Stimulated activated CD8-positive, alpha-beta memory T cell treated with anti-CD3 and anti-CD28 coated beads, Interleukin-15, amount 100 ng/mL, for 48 hours (primary cell): Measurements from ENCODE around the gene CRYGS.
"Not testable (repeated sequence)": the region's sequence is repeated elsewhere in the genome, so short reads cannot be mapped to it uniquely, and the experiment has no call there.

Source experiments
- DNase-seq, 2 donors: peaks; one replicate each; pipeline ENCODE4 v3.0.0-alpha.2; 2020; ENCODE audit warnings: low read depth in 2 of 2

CRYGS gene

DNA sequence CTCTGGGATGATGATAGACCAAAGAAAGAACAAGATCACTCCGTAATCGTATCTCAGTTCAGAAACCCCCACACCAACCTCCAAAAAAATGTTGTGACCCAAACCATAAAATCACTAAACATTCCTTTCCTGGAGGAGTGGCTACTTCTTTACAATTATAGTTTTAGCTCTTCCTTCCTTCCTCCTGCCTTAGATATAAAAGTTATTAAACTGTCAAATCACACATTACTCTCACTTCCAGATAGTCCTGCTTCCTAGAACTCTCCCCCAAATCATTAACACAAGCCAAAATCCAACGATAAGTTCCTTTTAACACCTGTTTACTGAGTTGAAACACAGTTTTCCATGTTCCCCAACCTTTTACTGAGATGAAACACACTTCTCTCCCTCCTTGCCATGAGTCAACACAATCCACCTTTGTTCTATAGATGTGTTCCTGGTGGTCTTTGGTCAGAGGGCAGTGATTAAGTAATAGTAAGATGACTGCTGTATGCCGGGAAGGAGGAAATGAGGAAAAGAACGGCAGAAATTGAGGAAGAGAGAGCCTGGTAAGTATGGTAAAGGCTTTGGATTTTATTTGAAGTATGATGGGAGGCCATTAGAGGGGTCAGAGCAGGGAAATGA lies 8.3 kb upstream of the CRYGS start:
- no peak for DNase-seq

- DNase-seq: no peak
These were observed 7.2 kb upstream of the CRYGS start for GRCh38 chr3:186551387-186551786.

DNA sequence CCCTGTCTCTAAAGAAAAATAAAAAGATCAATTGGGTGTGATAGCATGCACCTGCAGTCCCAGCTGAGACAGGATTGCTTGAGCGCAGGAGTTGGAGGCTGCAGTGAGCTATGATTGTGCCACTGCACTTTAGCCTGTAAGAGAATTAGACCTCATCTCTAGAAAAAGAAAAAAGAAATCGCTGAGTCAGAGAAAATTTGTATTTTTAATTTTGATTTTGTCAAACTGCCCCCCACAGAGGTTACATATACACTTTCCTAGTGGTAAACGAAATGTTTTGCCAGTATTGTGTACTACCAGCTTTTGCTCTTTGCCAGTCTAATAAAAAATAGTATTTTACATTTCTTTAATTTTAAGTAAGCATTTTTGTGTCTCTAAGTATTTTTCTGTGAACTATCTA lies 5.3 kb upstream of the CRYGS start:
- DNase-seq: no peak

GRCh38 chr3:186540835-186541226 lies 3.3 kb downstream of the CRYGS start:
- no peak for DNase-seq

DNA sequence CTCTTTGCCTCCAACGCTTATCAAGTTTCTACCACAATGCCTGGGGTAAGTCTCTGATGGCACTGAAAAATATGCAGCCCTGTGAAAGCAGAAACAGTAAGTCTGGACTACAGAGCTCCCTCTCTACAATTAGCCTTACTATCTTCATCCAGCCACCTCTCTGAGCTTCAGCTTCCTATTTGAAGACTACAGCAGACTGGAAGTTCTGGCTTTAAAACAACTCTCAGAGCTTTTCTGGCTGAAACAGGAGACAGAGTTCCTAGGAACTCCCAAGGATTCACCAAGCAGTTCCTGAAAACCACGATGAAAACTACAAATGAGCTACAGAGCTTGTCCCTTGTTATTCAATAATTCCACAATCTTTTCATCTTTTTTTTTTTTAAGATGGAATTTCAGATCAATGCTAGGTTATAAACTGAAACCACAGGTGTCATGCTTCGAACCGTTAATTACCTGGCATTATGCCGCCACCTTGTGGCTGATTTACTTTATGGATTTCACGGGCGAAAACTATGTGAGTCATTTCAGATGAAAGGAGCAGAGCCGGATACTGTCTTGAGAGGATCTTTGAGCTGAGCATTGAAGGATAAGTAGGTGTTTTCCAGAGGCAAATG lies 3.9 kb downstream of the CRYGS start:
- peak; percentile 62 to 66 for DNase-seq

GRCh38 chr3:186538779-186539178 lies 5.4 kb downstream of the CRYGS start:
- DNase-seq: no peak

DNA sequence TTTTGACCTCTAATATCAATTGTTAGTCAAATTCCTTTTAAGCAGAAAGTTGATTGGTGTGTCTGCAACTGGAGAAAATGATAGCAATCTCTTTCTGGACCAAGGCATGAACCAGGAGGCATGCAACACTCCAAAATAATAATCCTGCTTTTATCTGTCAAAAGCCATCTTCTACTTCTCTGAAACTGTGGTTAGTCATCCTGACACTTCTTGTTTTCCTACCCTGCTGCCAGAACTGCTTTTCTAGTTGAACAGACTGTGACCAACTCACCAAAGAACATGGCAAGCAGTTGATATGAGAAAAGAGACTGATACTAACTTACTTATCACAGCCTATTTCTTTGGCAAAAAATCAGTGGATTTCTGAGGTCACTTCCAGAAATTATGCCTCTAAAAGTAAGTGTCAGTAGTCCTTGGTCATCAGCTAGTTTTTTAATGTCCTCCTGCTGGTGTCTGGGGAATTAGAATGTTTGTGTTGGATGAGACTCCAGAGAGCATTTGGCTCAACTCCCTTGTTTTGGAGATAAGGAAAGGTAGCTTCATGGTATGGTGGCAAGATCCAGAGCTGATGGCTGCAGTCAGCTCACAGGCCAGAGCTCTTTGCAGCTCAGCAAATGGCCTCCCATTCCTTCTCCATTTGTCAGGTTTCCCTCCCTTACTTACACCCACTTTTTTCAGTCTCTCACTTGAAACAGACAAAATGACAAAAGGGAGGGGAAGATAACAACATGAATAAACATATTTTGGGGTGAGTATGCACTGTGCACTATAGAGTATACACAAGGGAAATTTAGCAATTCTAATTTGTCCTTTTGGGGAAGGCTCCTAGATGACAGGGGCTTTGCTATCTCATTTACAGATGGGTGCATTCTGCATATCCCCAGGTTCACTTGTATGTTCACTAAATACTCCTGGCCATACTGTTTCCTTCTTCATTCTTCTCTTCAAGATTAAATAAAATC lies 7.0 kb downstream of the CRYGS start:
- DNase-seq: no peak

DNA sequence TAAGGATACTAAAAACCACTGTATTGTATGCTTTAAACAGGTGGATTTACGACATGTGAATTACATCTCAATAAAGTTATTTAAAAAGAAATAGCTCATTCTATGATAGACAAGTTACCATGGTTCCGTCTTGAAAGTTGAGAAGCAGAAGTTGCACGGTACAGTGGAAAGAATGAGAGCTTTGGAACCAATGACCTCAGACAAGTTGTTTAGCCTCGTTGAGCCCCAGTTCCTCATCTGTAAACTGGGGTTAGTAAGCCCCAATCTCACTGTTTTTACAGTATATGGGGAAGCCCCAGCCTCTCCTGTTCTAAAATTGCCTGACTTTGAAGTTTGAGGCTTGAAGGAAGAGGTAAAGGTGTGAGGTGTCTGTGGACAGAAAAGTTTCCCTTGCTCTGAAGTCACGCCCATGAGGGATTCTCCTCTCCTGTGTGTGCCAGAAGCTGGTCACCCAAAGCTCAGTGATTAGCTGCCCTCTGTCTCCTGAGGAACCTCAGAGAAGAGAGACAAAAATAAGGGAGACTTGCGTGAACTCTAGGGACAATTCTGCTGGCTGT lies 10.0 kb downstream of the CRYGS start:
- DNase-seq: peak in 1 of 2 donors; percentile 42

GRCh38 chr3:186532598-186533072 lies 11.5 kb downstream of the CRYGS start:
- DNase-seq: no peak

GRCh38 chr3:186531694-186532093 lies 12.5 kb downstream of the CRYGS start:
- not testable (repeated sequence) for DNase-seq

- DNase-seq: no peak
These were observed 13.8 kb downstream of the CRYGS start for GRCh38 chr3:186530415-186530814.

- DNase-seq: no peak
These were observed 14.8 kb downstream of the CRYGS start for GRCh38 chr3:186529201-186529999.

DNA sequence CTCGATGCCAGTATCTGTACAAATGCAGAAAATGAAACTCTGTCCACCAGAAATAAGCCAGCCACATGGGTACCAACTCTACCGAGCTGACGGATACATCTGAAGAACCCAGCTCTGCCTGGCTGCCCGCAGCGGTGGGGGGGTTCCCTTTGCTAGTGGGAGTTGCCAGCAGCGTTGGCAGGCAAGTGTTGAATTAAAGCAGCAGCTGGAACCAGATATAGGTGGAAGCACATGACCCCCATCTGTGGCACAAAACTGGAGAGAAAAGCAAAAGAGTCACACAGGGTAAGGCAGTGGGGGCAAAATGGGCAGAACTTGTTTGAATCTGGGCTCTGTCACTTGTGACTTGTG lies 17.9 kb downstream of the CRYGS start:
- no peak for DNase-seq

GRCh38 chr3:186525369-186526255 lies 18.6 kb downstream of the CRYGS start:
- DNase-seq: no peak

- no peak for DNase-seq
These were observed 19.6 kb downstream of the CRYGS start for GRCh38 chr3:186524616-186525015.

GRCh38 chr3:186523434-186523833 lies 20.7 kb downstream of the CRYGS start:
- no peak for DNase-seq

GRCh38 chr3:186523022-186523421 lies 21.2 kb downstream of the CRYGS start:
- DNase-seq: no peak

- peak in 1 of 2 donors; percentile 70 for DNase-seq
These were observed 23.0 kb downstream of the CRYGS start for GRCh38 chr3:186520957-186521842.

DNA sequence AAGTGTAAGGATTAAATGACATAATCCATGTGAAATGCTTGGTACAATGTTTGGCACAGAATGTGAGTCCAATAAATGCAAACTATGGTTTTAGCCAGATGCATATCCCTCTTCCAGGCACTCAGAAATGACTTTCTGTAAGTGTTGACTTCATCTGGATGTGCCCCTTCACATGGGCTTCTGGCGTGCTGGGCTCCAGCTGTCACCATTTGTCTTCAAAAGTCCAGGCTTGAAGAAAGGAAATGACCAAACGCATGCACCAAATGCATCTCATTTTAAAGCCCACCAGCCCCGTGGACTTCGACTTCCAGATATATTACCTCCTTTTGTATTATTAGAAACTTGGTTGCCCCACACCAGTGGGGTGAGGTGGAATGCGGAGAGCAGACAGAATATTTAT lies 23.7 kb downstream of the CRYGS start:
- DNase-seq: no peak
